GDM1 (cell line): Measurements from ENCODE around the gene LPAR3.

Experiments used
- DNase-seq: peaks from one replicate; lab custom pipeline; 2025; lab: John Stamatoyannopoulos, UW

Gene LPAR3

DNA sequence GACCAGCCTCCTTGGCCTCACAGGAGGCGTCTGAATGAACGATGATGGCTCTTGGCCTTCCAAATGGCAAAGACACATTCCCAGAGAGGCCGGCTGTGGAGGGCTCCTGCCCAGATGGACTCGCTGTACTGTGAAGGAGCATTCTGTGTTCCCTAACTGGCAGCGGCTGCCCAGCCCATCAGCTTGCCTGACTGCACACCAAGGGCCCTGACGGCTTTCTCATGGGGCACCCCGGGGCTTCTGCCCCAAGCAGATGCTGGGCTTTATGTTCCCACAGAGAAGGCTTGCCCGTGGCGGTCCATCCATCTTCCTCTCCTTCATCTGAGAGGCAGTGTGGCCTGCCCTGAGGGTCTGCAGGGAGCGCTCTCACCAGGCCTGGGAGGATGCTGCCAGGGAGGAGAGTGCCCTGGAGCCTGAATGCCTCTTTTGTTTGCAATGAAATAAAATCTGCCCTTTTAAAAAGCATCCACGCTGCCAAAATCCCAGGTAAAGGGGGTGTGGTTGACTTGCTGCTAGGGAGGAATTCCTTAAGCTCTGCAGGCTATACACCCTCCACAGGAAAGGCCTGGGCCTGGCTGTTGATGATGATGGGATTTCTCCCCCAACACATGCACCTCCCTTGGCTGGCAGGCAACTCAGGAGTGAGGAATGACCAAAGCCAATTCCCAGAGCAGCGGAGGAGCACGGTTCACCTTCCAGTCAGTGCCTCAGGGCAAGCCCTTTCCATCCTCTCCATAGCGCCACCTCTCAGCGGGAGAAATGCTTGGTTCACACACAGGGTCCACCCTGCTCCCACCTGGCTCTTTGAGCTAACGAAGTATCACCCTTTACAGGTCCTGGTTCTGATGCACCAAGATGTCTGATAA is 118.1 kb downstream of the LPAR3 start:
- no peak for DNase-seq

GRCh38 chr1:84773933-84774497 is 119.0 kb downstream of the LPAR3 start:
- no peak for DNase-seq

DNA sequence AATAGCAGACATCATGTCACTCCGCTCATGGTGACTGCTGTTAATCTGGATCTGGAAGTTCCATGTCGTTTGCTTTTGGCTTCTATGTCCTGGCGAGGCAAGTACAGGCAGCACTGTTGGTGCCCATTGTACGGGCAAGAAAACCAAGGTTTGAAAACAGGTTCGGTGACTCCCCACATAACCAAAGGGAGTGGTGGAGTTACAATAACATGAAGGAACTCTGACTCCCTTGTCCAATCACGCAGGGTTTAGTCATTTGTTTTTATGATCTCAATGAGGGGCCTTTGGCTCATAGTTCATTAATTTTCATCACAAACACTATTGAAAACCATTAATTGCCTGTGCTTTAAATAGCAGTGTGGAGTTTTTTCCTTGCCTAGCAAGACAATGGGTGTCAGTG is 119.8 kb downstream of the LPAR3 start:
- DNase-seq: no peak

- DNase-seq: peak; percentile 32
Observed at GRCh38 chr1:84772428-84772943, 120.5 kb downstream of the LPAR3 start.

DNA sequence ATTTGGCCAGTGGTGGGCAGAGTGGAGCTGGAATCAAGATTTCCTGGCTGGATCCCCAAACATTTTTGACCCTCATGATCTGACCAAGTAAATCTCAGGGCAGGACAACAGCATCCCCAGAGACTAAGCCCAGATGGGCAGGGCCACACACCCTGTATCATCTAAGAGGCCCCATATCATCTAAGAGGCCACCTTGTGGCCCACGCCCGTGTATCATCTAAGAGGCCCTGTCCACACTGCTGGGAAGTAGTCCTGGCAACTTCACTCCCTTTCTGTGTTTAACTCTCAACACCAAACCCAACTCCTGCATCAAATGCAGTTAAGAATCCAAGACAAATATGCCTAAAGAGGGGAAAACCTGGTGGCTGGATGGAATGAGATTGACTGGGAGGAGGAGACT is 121.1 kb downstream of the LPAR3 start:
- no peak for DNase-seq

- no peak for DNase-seq
Observed at GRCh38 chr1:84770481-84770880, 122.5 kb downstream of the LPAR3 start.

- DNase-seq: no peak
Observed at GRCh38 chr1:84769636-84770035, 123.4 kb downstream of the LPAR3 start.

DNA sequence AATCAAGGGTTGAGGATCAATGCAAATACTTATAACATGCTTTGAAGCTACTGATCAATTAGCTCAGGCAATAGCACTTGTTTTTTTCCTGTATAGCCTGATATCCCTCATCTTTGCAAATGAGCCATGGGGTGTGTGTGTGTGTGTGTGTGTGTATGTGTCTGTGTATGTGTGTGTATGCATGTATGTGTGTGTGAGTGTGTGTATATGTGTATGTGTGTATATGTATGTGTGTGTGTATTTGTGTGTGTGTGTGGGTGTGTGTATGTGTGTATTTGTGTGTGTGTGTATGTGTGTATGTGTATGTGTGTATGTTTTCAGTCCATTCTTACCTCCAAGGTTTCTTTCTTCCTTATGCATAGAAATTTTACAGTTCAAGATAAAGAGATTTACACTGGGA is 124.4 kb downstream of the LPAR3 start:
- DNase-seq: no peak

DNA sequence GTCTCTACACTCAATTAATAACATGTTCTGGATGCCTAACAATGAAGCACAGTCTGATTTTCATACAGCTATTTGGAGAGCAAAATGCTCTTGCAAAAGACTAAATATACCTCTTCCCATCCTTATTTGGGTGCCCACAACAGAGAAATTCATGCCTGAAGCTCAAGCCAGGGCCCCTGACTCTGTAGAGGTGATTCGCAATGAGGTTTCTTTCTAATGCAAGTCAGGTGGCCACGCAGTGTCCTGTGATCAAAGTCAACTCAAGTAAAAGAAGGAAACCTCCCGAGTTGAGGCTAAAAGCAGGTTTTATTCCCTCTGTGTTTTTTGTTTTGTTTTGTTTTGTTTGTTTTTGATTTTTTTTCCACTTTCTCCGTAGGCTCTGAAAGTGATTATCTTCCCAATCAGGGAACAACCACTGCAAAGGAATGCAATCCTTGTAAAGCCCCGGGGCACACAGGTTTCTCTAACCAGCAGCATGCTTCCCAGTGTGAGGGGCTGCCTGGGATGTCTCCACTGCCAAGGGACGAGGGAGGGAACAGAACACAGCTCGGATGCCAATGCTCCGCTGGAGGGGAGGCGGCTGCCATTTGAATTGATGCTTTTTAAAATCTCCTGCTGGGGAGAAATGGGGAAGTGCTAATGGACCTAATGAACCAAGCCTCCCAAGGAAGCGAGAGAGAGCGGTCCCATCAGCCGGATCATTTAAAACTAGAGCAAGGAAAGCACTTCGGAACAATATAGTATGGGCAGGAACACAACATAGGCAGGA is 128.9 kb downstream of the LPAR3 start:
- no peak for DNase-seq

GRCh38 chr1:84762664-84763063 is 130.3 kb downstream of the LPAR3 start:
- no peak for DNase-seq
